ENCODE data around the gene TNRC18.

GRCh38 chr7:5443678-5444077 lies 20.0 kb upstream of the TNRC18 start:
- TF ChIP-seq CTCF (conservative IDR thresholded peaks at IDR 0.05; ENCODE audit: low read length) (no peak), EZH2phosphoT487 (IDR thresholded peaks at IDR 0.05; ENCODE audit: borderline replicate concordance) (no peak)
